ENCODE data around the gene BCKDK. TPM values are rescaled to one million over a fixed set of nuclear protein-coding genes. Genes with fewer than 3 reads are reported as not detected.

BCKDK gene
- total and polyA plus RNA-seq, 2 of the 13 experiments (the other 11 are each of a cell fraction or from before 2014, with no cell fraction given), result 24.9 to 42.6 TPM

DNA sequence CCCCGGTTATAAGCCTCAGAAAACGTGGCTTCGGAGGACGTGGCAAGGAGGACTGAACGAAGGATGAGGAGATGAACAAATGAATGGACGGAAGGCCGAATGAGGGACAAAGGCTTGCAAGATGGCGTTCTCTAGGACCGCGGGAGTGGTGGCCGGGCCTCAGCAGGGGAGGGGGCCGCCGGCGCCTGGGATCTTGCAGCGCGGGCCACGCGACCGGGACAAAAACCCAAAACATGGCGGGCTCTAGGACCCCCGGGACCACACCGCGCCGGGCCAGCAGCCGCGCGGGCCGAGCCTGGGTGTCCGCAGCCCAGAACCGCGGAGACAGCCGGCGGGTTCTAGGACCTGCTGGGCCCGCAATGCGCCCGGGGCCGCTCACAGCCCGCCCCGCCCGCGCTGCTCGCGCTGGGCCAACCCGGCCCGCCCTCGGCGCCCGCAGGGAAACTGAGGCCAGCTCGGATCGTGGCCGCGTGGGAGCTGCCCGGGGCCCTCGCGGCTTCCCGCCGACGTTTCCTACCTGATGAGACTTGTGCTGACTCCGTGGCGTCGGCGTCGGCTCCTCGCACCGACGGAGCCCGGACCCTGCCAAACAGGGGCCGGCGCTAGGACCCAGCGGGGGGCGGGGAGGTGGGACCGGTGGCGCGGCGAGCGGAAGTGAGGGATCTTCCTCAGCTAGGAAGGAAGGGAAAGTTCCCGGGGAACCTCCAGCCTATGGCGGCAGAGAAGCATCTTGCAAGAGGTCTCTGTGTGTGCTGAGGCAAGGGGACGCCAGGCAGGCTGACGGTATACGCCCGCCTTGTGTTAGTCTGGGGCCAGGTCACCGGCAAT, 34.8 kb upstream of the BCKDK start (continued):
- TF ChIP-seq HBP1 (CRISPR knock-in tag; IDR thresholded peaks at IDR 0.05; ENCODE audit: low read depth), result peak; percentile 99
- TF ChIP-seq ISX (CRISPR knock-in tag; conservative IDR thresholded peaks at IDR 0.05), result peak; percentile 88
- TF ChIP-seq AGO1 (IDR thresholded peaks at IDR 0.05; ENCODE audit: low read depth, low read length, poor library complexity, severe bottlenecking), result no peak
- peak; percentile 36; the same call in 1 of the 2 replicates for TF ChIP-seq DRAP1 (CRISPR knock-in tag; IDR thresholded peaks at IDR 0.05)
- peak; percentile 78; the same call in 1 of the 2 replicates for TF ChIP-seq KDM1A (CRISPR knock-in tag; IDR thresholded peaks at IDR 0.05)
- TF ChIP-seq, protein P1, sequence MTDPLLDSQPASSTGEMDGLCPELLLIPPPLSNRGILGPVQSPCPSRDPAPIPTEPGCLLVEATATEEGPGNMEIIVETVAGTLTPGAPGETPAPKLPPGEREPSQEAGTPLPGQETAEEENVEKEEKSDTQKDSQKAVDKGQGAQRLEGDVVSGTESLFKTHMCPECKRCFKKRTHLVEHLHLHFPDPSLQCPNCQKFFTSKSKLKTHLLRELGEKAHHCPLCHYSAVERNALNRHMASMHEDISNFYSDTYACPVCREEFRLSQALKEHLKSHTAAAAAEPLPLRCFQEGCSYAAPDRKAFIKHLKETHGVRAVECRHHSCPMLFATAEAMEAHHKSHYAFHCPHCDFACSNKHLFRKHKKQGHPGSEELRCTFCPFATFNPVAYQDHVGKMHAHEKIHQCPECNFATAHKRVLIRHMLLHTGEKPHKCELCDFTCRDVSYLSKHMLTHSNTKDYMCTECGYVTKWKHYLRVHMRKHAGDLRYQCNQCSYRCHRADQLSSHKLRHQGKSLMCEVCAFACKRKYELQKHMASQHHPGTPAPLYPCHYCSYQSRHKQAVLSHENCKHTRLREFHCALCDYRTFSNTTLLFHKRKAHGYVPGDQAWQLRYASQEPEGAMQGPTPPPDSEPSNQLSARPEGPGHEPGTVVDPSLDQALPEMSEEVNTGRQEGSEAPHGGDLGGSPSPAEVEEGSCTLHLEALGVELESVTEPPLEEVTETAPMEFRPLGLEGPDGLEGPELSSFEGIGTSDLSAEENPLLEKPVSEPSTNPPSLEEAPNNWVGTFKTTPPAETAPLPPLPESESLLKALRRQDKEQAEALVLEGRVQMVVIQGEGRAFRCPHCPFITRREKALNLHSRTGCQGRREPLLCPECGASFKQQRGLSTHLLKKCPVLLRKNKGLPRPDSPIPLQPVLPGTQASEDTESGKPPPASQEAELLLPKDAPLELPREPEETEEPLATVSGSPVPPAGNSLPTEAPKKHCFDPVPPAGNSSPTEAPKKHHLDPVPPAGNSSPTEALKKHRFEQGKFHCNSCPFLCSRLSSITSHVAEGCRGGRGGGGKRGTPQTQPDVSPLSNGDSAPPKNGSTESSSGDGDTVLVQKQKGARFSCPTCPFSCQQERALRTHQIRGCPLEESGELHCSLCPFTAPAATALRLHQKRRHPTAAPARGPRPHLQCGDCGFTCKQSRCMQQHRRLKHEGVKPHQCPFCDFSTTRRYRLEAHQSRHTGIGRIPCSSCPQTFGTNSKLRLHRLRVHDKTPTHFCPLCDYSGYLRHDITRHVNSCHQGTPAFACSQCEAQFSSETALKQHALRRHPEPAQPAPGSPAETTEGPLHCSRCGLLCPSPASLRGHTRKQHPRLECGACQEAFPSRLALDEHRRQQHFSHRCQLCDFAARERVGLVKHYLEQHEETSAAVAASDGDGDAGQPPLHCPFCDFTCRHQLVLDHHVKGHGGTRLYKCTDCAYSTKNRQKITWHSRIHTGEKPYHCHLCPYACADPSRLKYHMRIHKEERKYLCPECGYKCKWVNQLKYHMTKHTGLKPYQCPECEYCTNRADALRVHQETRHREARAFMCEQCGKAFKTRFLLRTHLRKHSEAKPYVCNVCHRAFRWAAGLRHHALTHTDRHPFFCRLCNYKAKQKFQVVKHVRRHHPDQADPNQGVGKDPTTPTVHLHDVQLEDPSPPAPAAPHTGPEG (CRISPR knock-in tag; IDR thresholded peaks at IDR 0.05), result peak; percentile 23; the same call in 1 of the 2 replicates
- TF ChIP-seq ZNF766 (CRISPR knock-in tag; IDR thresholded peaks at IDR 0.05; ENCODE audit: borderline replicate concordance), result peak; percentile 52; the same call in 1 of the 2 replicates
- 0 out of 2 replicates have a peak, but pooled peaks have one; percentile 12 for TF ChIP-seq ZBTB26 (CRISPR knock-in tag; IDR thresholded peaks at IDR 0.05; ENCODE audit: borderline replicate concordance)
- TF ChIP-seq GMEB2 (CRISPR knock-in tag; IDR thresholded peaks at IDR 0.05; ENCODE audit: low read depth), result no peak
- TF ChIP-seq E2F1 (CRISPR knock-in tag; IDR thresholded peaks at IDR 0.05), result peak; percentile 87
- peak; percentile 53; the same call in 1 of the 2 replicates for TF ChIP-seq ELF4 (CRISPR knock-in tag; IDR thresholded peaks at IDR 0.05; ENCODE audit: borderline replicate concordance)
- TF ChIP-seq, protein P2, sequence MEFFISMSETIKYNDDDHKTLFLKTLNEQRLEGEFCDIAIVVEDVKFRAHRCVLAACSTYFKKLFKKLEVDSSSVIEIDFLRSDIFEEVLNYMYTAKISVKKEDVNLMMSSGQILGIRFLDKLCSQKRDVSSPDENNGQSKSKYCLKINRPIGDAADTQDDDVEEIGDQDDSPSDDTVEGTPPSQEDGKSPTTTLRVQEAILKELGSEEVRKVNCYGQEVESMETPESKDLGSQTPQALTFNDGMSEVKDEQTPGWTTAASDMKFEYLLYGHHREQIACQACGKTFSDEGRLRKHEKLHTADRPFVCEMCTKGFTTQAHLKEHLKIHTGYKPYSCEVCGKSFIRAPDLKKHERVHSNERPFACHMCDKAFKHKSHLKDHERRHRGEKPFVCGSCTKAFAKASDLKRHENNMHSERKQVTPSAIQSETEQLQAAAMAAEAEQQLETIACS (CRISPR knock-in tag; IDR thresholded peaks at IDR 0.05), result peak; percentile 17; the same call in 1 of the 2 replicates
